ENCODE measurements around the gene COL23A1.
A peak's percentile ranks its signal among the peaks of the same experiment; 100 is the strongest.

COL23A1 gene

GRCh38 chr5:178289438-178289837 lies 300.8 kb downstream of the COL23A1 start:
- peaks cover 0 to 2% (median 0%) of the 10 kb centered on the region in 3 experiments for H3K27me3 ChIP-seq (ENCODE audit: control insufficient read depth in 3 of 3, insufficient read depth in 3 of 3, low read depth in 1 of 3, low read length in 3 of 3)
- no peak overlapping the region for H3K4me3 ChIP-seq (ENCODE audit: low read length in 2 of 2)
- H3K79me1 ChIP-seq (ENCODE audit: low read depth, low read length): no peaks in the 10 kb centered on the region
- no peak overlapping the region for H4K8ac ChIP-seq (ENCODE audit: low read depth, low read length)
- no peak overlapping the region for H2BK15ac ChIP-seq (ENCODE audit: low read length)
- no peak for DNase-seq (ENCODE audit: low spot score)
- H3K23ac ChIP-seq (ENCODE audit: low read depth, low read length, poor library complexity): no peak overlapping the region
- no peak overlapping the region for H3K9ac ChIP-seq (ENCODE audit: low read depth, low read length, poor library complexity)
- no peak overlapping the region for H2BK120ac ChIP-seq (ENCODE audit: low read depth, low read length)
- H3K27ac ChIP-seq (replicated peaks; ENCODE audit: low read length): no peak overlapping the region
- no peak overlapping the region for H2AK5ac ChIP-seq (ENCODE audit: low read depth, low read length)
- H3K36me3 ChIP-seq (replicated peaks in 1 of 2; ENCODE audit: control insufficient read depth in 2 of 2, insufficient read depth in 2 of 2, low read length in 2 of 2): no peaks in the 10 kb centered on the region
- H3K4me2 ChIP-seq (ENCODE audit: insufficient read depth, low read length, poor library complexity, severe bottlenecking): no peak overlapping the region
- no peak overlapping the region for H2AFZ ChIP-seq (ENCODE audit: low read length)
- H2BK5ac ChIP-seq (ENCODE audit: low read length): no peak overlapping the region
- H3K18ac ChIP-seq (ENCODE audit: low read length): no peak overlapping the region
- no peak overlapping the region for H3K4ac ChIP-seq (ENCODE audit: low read length)
- no peak overlapping the region for H4K91ac ChIP-seq (ENCODE audit: low read depth, low read length, poor library complexity)
- no CpG with 5 or more reads among the region's 11 CpGs for WGBS, 2 donors (ENCODE audit: extremely low coverage in 2 of 2, insufficient read length in 2 of 2, insufficient replicate concordance in 1 of 2)
- peaks cover 0 to 9% of the 10 kb centered on the region in 2 donors for H3K4me1 ChIP-seq (ENCODE audit: control insufficient read depth in 2 of 2, insufficient read depth in 1 of 2, low read depth in 1 of 2, low read length in 2 of 2)
- H3K14ac ChIP-seq (ENCODE audit: low read length): no peak overlapping the region
- H3K9me3 ChIP-seq (replicated peaks in 1 of 2; ENCODE audit: control insufficient read depth in 2 of 2, insufficient read depth in 1 of 2, low read depth in 1 of 2, low read length in 2 of 2): peaks cover 0 to 4% of the 10 kb centered on the region in 2 donors
- H2BK12ac ChIP-seq (ENCODE audit: low read length): no peak overlapping the region

- Histone ChIP-seq H2AK5ac (ENCODE audit: low read depth, low read length) (no peak overlapping the region), H4K91ac (ENCODE audit: low read depth, low read length, poor library complexity) (no peak overlapping the region), H2BK5ac (ENCODE audit: low read length) (no peak overlapping the region), H3K4ac (ENCODE audit: low read length) (no peak overlapping the region), H3K79me1 (ENCODE audit: low read depth, low read length) (no peaks in the 10 kb centered on the region), H2AFZ (ENCODE audit: low read length) (no peak overlapping the region), H3K27me3 (ENCODE audit: control insufficient read depth in 3 of 3, insufficient read depth in 3 of 3, low read depth in 1 of 3, low read length in 3 of 3) (peaks cover 0 to 2% (median 0%) of the 10 kb centered on the region in 3 experiments), H3K9me3 (replicated peaks in 1 of 2; ENCODE audit: control insufficient read depth in 2 of 2, insufficient read depth in 1 of 2, low read depth in 1 of 2, low read length in 2 of 2) (peaks cover 0 to 8% of the 10 kb centered on the region in 2 donors), H3K4me1 (ENCODE audit: control insufficient read depth in 2 of 2, insufficient read depth in 1 of 2, low read depth in 1 of 2, low read length in 2 of 2) (peaks cover 0 to 9% of the 10 kb centered on the region in 2 donors), H3K23ac (ENCODE audit: low read depth, low read length, poor library complexity) (no peak overlapping the region), H3K9ac (ENCODE audit: low read depth, low read length, poor library complexity) (no peak overlapping the region), H3K4me2 (ENCODE audit: insufficient read depth, low read length, poor library complexity, severe bottlenecking) (no peak overlapping the region), H2BK120ac (ENCODE audit: low read depth, low read length) (no peak overlapping the region), H3K18ac (ENCODE audit: low read length) (no peak overlapping the region), H4K8ac (ENCODE audit: low read depth, low read length) (no peak overlapping the region), H3K4me3 (ENCODE audit: low read length in 2 of 2) (no peak overlapping the region), H3K27ac (replicated peaks; ENCODE audit: low read length) (no peak overlapping the region), H2BK12ac (ENCODE audit: low read length) (no peak overlapping the region), H2BK15ac (ENCODE audit: low read length) (no peak overlapping the region), H3K14ac (ENCODE audit: low read length) (no peak overlapping the region), H3K36me3 (replicated peaks in 1 of 2; ENCODE audit: control insufficient read depth in 2 of 2, insufficient read depth in 2 of 2, low read length in 2 of 2) (no peaks in the 10 kb centered on the region)
- no CpG with 5 or more reads among the region's 21 CpGs for WGBS, 2 donors (ENCODE audit: extremely low coverage in 2 of 2, insufficient read length in 2 of 2, insufficient replicate concordance in 1 of 2)
- peak; percentile 21 for DNase-seq (ENCODE audit: low spot score)
Observed at GRCh38 chr5:178288401-178289368, 301.5 kb downstream of the COL23A1 start.

DNA sequence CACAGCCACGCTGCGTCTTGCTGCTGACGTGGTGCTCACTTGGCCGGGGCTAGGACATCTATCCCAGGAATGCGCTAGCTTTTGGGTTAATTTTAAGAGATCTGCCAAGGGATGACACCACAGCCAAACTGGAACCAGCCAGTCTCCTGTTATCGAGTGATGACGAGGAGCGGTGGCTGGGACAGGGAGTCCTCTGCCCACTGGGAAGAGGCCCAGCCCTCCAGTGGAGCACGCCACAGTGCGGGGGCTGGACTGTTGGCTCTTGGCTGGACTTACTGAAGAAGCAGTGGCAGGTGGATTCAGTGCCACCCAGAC lies 302.4 kb downstream of the COL23A1 start:
- Histone ChIP-seq H3K4me3 (ENCODE audit: low read length in 2 of 2) (no peak overlapping the region), H3K36me3 (replicated peaks in 1 of 2; ENCODE audit: control insufficient read depth in 2 of 2, insufficient read depth in 2 of 2, low read length in 2 of 2) (no peaks in the 10 kb centered on the region), H2AFZ (ENCODE audit: low read length) (no peak overlapping the region), H3K23ac (ENCODE audit: low read depth, low read length, poor library complexity) (peak overlapping the region; percentile 25), H3K27me3 (ENCODE audit: control insufficient read depth in 3 of 3, insufficient read depth in 3 of 3, low read depth in 1 of 3, low read length in 3 of 3) (peaks cover 0 to 2% (median 0%) of the 10 kb centered on the region in 3 experiments), H3K4me2 (ENCODE audit: insufficient read depth, low read length, poor library complexity, severe bottlenecking) (no peak overlapping the region), H2BK120ac (ENCODE audit: low read depth, low read length) (no peak overlapping the region), H3K4me1 (ENCODE audit: control insufficient read depth in 2 of 2, insufficient read depth in 1 of 2, low read depth in 1 of 2, low read length in 2 of 2) (peaks cover 0 to 6% of the 10 kb centered on the region in 2 donors), H2BK15ac (ENCODE audit: low read length) (no peak overlapping the region), H3K14ac (ENCODE audit: low read length) (no peak overlapping the region), H2AK5ac (ENCODE audit: low read depth, low read length) (no peak overlapping the region), H4K8ac (ENCODE audit: low read depth, low read length) (no peak overlapping the region), H2BK12ac (ENCODE audit: low read length) (no peak overlapping the region), H3K18ac (ENCODE audit: low read length) (peak overlapping the region; percentile 48), H3K9ac (ENCODE audit: low read depth, low read length, poor library complexity) (peak overlapping the region; percentile 54), H3K79me1 (ENCODE audit: low read depth, low read length) (no peaks in the 10 kb centered on the region), H2BK5ac (ENCODE audit: low read length) (no peak overlapping the region), H3K4ac (ENCODE audit: low read length) (peak overlapping the region; percentile 30), H3K27ac (replicated peaks; ENCODE audit: low read length) (no peak overlapping the region), H3K9me3 (replicated peaks in 1 of 2; ENCODE audit: control insufficient read depth in 2 of 2, insufficient read depth in 1 of 2, low read depth in 1 of 2, low read length in 2 of 2) (peaks cover 0 to 14% of the 10 kb centered on the region in 2 donors), H4K91ac (ENCODE audit: low read depth, low read length, poor library complexity) (no peak overlapping the region)
- DNase-seq (ENCODE audit: low spot score): no peak
- WGBS, 2 donors (ENCODE audit: extremely low coverage in 2 of 2, insufficient read length in 2 of 2, insufficient replicate concordance in 1 of 2): no CpG with 5 or more reads among the region's 10 CpGs

DNA sequence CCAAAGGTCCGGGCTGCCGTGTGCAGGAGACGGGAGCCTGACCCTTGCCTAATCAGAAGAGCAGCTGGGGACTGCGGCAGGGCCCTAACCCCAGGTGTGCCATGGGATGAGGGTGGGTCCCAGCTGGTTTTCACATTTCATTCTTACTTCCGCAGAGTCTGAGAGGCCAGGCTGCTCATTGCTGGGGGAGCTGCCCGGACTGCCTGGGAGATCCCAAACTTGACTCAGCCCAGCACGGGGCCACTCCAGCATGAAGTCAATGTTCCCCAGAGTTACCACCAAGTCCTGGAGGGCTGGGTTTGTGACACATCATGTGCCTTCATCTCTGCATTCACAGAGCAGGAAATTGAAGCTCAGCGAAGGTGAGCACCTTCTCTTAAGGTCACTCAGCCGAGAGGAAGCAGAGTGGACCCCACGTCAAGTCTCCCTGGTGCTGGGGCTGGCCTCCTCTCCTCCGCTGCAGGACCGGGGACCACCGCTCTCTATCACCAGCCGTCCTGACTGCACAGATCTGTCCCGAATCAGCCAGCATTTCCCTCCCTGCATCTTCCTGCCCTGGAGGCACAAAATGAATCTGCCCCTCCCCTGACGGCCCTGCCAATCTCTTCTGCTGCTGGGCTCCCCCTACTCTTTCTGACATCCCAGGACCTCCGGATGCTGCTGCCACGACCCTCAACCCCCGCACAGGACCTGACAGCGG lies 303.0 kb downstream of the COL23A1 start:
- no peak overlapping the region for H4K91ac ChIP-seq (ENCODE audit: low read depth, low read length, poor library complexity)
- H3K4me2 ChIP-seq (ENCODE audit: insufficient read depth, low read length, poor library complexity, severe bottlenecking): no peak overlapping the region
- no peak overlapping the region for H4K8ac ChIP-seq (ENCODE audit: low read depth, low read length)
- H3K9me3 ChIP-seq (replicated peaks in 1 of 2; ENCODE audit: control insufficient read depth in 2 of 2, insufficient read depth in 1 of 2, low read depth in 1 of 2, low read length in 2 of 2): peaks cover 0 to 18% of the 10 kb centered on the region in 2 donors
- WGBS, 2 donors (ENCODE audit: extremely low coverage in 2 of 2, insufficient read length in 2 of 2, insufficient replicate concordance in 1 of 2): no CpG with 5 or more reads among the region's 20 CpGs
- H2BK15ac ChIP-seq (ENCODE audit: low read length): no peak overlapping the region
- peak overlapping the region; percentile 54 for H3K9ac ChIP-seq (ENCODE audit: low read depth, low read length, poor library complexity)
- H3K23ac ChIP-seq (ENCODE audit: low read depth, low read length, poor library complexity): peak overlapping the region; percentile 25
- peaks cover 0 to 6% of the 10 kb centered on the region in 2 donors for H3K4me1 ChIP-seq (ENCODE audit: control insufficient read depth in 2 of 2, insufficient read depth in 1 of 2, low read depth in 1 of 2, low read length in 2 of 2)
- no peaks in the 10 kb centered on the region for H3K79me1 ChIP-seq (ENCODE audit: low read depth, low read length)
- peak overlapping the region; percentile 30 for H3K4ac ChIP-seq (ENCODE audit: low read length)
- H2AFZ ChIP-seq (ENCODE audit: low read length): no peak overlapping the region
- H2BK5ac ChIP-seq (ENCODE audit: low read length): no peak overlapping the region
- H2AK5ac ChIP-seq (ENCODE audit: low read depth, low read length): no peak overlapping the region
- DNase-seq (ENCODE audit: low spot score): no peak
- H3K18ac ChIP-seq (ENCODE audit: low read length): peak overlapping the region; percentile 48
- no peak overlapping the region for H2BK120ac ChIP-seq (ENCODE audit: low read depth, low read length)
- H3K36me3 ChIP-seq (replicated peaks in 1 of 2; ENCODE audit: control insufficient read depth in 2 of 2, insufficient read depth in 2 of 2, low read length in 2 of 2): no peaks in the 10 kb centered on the region
- H3K4me3 ChIP-seq (ENCODE audit: low read length in 2 of 2): no peak overlapping the region
- peaks cover 0 to 2% (median 0%) of the 10 kb centered on the region in 3 experiments for H3K27me3 ChIP-seq (ENCODE audit: control insufficient read depth in 3 of 3, insufficient read depth in 3 of 3, low read depth in 1 of 3, low read length in 3 of 3)
- H2BK12ac ChIP-seq (ENCODE audit: low read length): no peak overlapping the region
- no peak overlapping the region for H3K27ac ChIP-seq (replicated peaks; ENCODE audit: low read length)
- H3K14ac ChIP-seq (ENCODE audit: low read length): no peak overlapping the region

Measured in neuronal stem cell (in vitro differentiated cells).